HL-60 (cell line): Measurements from ENCODE around the gene CST9L.

ENCODE experiments used
- GABPA ChIP-seq: IDR thresholded peaks from 2 replicates; pipeline ENCODE4 v1.6.1; 2012; ENCODE audit warnings: low read depth
- POLR2AphosphoS5 ChIP-seq: IDR thresholded peaks from 2 replicates; pipeline ENCODE4 v1.6.1; 2012; ENCODE audit warnings: low read depth
- TF ChIP-seq, protein P1 (sequence below): IDR thresholded peaks from one replicate; pipeline ENCODE4 v1.5.1; 2011; ENCODE audit warnings: low read length, control low read depth, inconsistent platforms; ENCODE audit not compliant: insufficient read depth
- TF ChIP-seq, protein P2 (sequence below): IDR thresholded peaks from 2 replicates; pipeline ENCODE4 v1.6.1; 2012; ENCODE audit warnings: low read depth; ENCODE audit not compliant: insufficient replicate concordance

DNA sequence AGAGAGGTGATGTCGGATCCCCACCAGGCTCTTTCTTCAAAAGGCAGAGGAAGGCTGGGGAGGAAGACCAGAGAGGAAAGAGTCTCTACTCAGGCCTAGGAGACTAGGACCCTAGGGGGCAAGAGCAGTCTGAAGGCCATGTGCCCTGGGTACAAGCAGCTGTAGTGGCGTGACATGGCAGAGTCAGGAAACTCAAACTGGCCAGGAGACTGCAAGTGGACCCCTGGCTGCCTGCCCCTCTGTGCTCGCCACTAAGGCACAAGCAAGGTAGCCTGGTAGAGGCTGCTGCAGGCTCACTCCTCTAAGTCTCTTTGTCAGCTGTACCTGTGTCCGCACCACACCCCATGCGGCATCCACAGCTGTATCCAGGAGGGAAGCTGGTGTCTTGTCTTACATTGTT is 19.9 kb downstream of the CST9L start:
- TF ChIP-seq, protein P1, sequence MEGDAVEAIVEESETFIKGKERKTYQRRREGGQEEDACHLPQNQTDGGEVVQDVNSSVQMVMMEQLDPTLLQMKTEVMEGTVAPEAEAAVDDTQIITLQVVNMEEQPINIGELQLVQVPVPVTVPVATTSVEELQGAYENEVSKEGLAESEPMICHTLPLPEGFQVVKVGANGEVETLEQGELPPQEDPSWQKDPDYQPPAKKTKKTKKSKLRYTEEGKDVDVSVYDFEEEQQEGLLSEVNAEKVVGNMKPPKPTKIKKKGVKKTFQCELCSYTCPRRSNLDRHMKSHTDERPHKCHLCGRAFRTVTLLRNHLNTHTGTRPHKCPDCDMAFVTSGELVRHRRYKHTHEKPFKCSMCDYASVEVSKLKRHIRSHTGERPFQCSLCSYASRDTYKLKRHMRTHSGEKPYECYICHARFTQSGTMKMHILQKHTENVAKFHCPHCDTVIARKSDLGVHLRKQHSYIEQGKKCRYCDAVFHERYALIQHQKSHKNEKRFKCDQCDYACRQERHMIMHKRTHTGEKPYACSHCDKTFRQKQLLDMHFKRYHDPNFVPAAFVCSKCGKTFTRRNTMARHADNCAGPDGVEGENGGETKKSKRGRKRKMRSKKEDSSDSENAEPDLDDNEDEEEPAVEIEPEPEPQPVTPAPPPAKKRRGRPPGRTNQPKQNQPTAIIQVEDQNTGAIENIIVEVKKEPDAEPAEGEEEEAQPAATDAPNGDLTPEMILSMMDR = no peak
- TF ChIP-seq POLR2AphosphoS5 (no peak), GABPA (no peak)
- TF ChIP-seq, protein P2, sequence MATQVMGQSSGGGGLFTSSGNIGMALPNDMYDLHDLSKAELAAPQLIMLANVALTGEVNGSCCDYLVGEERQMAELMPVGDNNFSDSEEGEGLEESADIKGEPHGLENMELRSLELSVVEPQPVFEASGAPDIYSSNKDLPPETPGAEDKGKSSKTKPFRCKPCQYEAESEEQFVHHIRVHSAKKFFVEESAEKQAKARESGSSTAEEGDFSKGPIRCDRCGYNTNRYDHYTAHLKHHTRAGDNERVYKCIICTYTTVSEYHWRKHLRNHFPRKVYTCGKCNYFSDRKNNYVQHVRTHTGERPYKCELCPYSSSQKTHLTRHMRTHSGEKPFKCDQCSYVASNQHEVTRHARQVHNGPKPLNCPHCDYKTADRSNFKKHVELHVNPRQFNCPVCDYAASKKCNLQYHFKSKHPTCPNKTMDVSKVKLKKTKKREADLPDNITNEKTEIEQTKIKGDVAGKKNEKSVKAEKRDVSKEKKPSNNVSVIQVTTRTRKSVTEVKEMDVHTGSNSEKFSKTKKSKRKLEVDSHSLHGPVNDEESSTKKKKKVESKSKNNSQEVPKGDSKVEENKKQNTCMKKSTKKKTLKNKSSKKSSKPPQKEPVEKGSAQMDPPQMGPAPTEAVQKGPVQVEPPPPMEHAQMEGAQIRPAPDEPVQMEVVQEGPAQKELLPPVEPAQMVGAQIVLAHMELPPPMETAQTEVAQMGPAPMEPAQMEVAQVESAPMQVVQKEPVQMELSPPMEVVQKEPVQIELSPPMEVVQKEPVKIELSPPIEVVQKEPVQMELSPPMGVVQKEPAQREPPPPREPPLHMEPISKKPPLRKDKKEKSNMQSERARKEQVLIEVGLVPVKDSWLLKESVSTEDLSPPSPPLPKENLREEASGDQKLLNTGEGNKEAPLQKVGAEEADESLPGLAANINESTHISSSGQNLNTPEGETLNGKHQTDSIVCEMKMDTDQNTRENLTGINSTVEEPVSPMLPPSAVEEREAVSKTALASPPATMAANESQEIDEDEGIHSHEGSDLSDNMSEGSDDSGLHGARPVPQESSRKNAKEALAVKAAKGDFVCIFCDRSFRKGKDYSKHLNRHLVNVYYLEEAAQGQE = no peak
